Keratinocyte (primary cell): ENCODE measurements around the gene TUBB6. TPM values are rescaled to one million over a fixed set of nuclear protein-coding genes. Genes with fewer than 3 reads are reported as not detected.

Experiments
- DNase-seq: peaks from one replicate; pipeline ENCODE4 v3.0.0-alpha.2; 2011; ENCODE audit warnings: low read depth, missing footprints, low spot score
- FAIRE-seq: peaks from 2 replicates; lab custom pipeline; 2011; peaks lifted over from hg19 to GRCh38; lab: Jason Lieb, UNC
- H2AFZ ChIP-seq: 2 replicates; pipeline ENCODE4 v1.6.0; 2012; ENCODE audit warnings: low read length, control low read depth, inconsistent platforms; ENCODE audit not compliant: control insufficient read depth
- H3K27ac ChIP-seq: 2 replicates; pipeline ENCODE4 v1.5.1; 2011; ENCODE audit warnings: low read length; ENCODE audit not compliant: control insufficient read depth, insufficient read depth
- H3K27me3 ChIP-seq: 3 replicates; pipeline ENCODE4 v1.6.0; 2011; ENCODE audit warnings: low read length; ENCODE audit not compliant: control insufficient read depth, insufficient read depth; ENCODE audit errors: extremely low read depth
- H3K36me3 ChIP-seq, 2 experiments: 2 replicates in 1 of 2; 3 replicates in 1 of 2; pipeline ENCODE4 v1.5.1; 2011; ENCODE audit warnings: low read length in 2 of 2, mild to moderate bottlenecking in 1 of 2; ENCODE audit not compliant: control insufficient read depth in 2 of 2, insufficient read depth in 2 of 2; ENCODE audit errors: extremely low read depth in 1 of 2
- H3K4me1 ChIP-seq: 3 replicates; pipeline ENCODE4 v1.5.1; 2011; ENCODE audit warnings: low read length; ENCODE audit not compliant: control insufficient read depth, insufficient read depth; ENCODE audit errors: extremely low read depth
- H3K4me2 ChIP-seq: 3 replicates; pipeline ENCODE4 v1.6.0; 2011; ENCODE audit warnings: low read depth, low read length; ENCODE audit not compliant: control insufficient read depth, insufficient read depth; ENCODE audit errors: extremely low read depth
- H3K4me3 ChIP-seq, 3 experiments: fragments of 200-600 bp in 1 of 3; sonication (generic) in 1 of 3; 2 replicates in 2 of 3; 3 replicates in 1 of 3; pipeline ENCODE4 v1.5.1; 2011 to 2016; ENCODE audit warnings: low read length in 3 of 3, mild to moderate bottlenecking in 3 of 3, control low read depth in 2 of 3, inconsistent platforms in 1 of 3, low read depth in 1 of 3, mixed read lengths in 1 of 3, mixed run types in 1 of 3, moderate library complexity in 1 of 3; ENCODE audit not compliant: control insufficient read depth in 2 of 3, insufficient read depth in 2 of 3; ENCODE audit errors: extremely low read depth in 1 of 3
- H3K79me2 ChIP-seq: 2 replicates; pipeline ENCODE4 v1.6.0; 2012; ENCODE audit warnings: low read length; ENCODE audit not compliant: control insufficient read depth, insufficient read depth
- H3K9ac ChIP-seq: 3 replicates; pipeline ENCODE4 v1.6.0; 2011; ENCODE audit warnings: low read length; ENCODE audit not compliant: control insufficient read depth, insufficient read depth; ENCODE audit errors: extremely low read depth
- H3K9me1 ChIP-seq: 3 replicates; pipeline ENCODE4 v1.6.0; 2011; ENCODE audit warnings: low read length; ENCODE audit not compliant: control insufficient read depth, insufficient read depth; ENCODE audit errors: extremely low read depth
- H3K9me3 ChIP-seq: 2 replicates; pipeline ENCODE4 v1.5.1; 2012; ENCODE audit warnings: low read depth, low read length; ENCODE audit not compliant: control insufficient read depth
- H4K20me1 ChIP-seq: 3 replicates; pipeline ENCODE4 v1.6.0; 2011; ENCODE audit warnings: low read length; ENCODE audit not compliant: control insufficient read depth, insufficient read depth; ENCODE audit errors: extremely low read depth
- CTCF ChIP-seq, 3 experiments: IDR thresholded peaks in 1 of 3; conservative IDR thresholded peaks in 1 of 3; optimal IDR thresholded peaks in 1 of 3; 2 replicates in 2 of 3; 3 replicates in 1 of 3; pipeline versions ENCODE3 to v1.5.1; 2011; ENCODE audit warnings: low read length in 3 of 3, mild to moderate bottlenecking in 3 of 3, moderate library complexity in 2 of 3, control low read depth in 1 of 3, inconsistent platforms in 1 of 3; ENCODE audit not compliant: insufficient read depth in 2 of 3; ENCODE audit errors: extremely low read depth in 1 of 3
- EZH2 ChIP-seq: IDR thresholded peaks from one replicate; pipeline ENCODE4 v1.6.1; 2012; ENCODE audit warnings: inconsistent platforms, mild to moderate bottlenecking, low read length, moderate library complexity
- dilution Hi-C: fragments of 300-500 bp; cut with MboI; formaldehyde crosslinking; loops from one replicate; pipeline ENCODE4 v1.7.0; 2020; ENCODE audit warnings: low sequenced_read_pairs; ENCODE audit not compliant: extremely low pct_ligation_motif_present
- polyA plus RNA-seq, 5 experiments: library from polyadenylated mRNA; depleted of rRNA in 3 of 5; stranded (reverse) in 3 of 5; stranded (forward) in 1 of 5; unstranded in 1 of 5; fragments of >200 nt; gene quantifications; 1 replicate in 1 of 5; 2 replicates in 3 of 5; 3 replicates in 1 of 5; pipeline versions ENCODE4 v1.2.1 to v1.2.3, GENCODE V29; 2011 to 2012; ENCODE audit warnings: missing spikeins in 2 of 5, low read depth in 1 of 5, low replicate concordance in 1 of 5
- small RNA-seq, 3 experiments: library from RNA; depleted of rRNA; stranded (forward); fragments of <200 nt; gene quantifications; one replicate each; pipeline ENCODE3, GENCODE V24; 2012; ENCODE audit warnings: low read depth in 3 of 3, low replicate concordance in 1 of 3; ENCODE audit not compliant: insufficient read length in 3 of 3

The TUBB6 gene
- polyA plus RNA-seq, 1 donor (not counting 4 experiments of a cell fraction or from before 2014, with no cell fraction given) = 479 TPM

GRCh38 chr18:12374401-12374800, 66.4 kb downstream of the TUBB6 start:
- dilution Hi-C loops = no loop called here
- H3K9me3 ChIP-seq = no peaks in the 10 kb centered on the region
- FAIRE-seq = no peak
- peaks cover 17% of the 10 kb centered on the region for H3K4me1 ChIP-seq
- H2AFZ ChIP-seq = no peak overlapping the region
- peaks cover 5% of the 10 kb centered on the region for H3K9me1 ChIP-seq
- TF ChIP-seq EZH2 (no peak), CTCF (optimal IDR thresholded peaks at IDR 0.05 in 1 of 3, IDR thresholded peaks at IDR 0.05 in 1 of 3, conservative IDR thresholded peaks at IDR 0.05 in 1 of 3; ENCODE audit: extremely low read depth in 1 of 3, insufficient read depth in 2 of 3, low read length in 3 of 3) (no peak)
- H3K4me2 ChIP-seq = peak overlapping the region; percentile 41
- peaks cover 11% of the 10 kb centered on the region for H4K20me1 ChIP-seq
- peaks cover 0 to 18% of the 10 kb centered on the region in 2 experiments for H3K36me3 ChIP-seq
- no peaks in the 10 kb centered on the region for H3K27me3 ChIP-seq
- H3K27ac ChIP-seq = no peak overlapping the region
- no peak overlapping the region for H3K4me3 ChIP-seq
- peaks cover 67% of the 10 kb centered on the region for H3K79me2 ChIP-seq
- DNase-seq = no peak
- H3K9ac ChIP-seq = no peak overlapping the region

Small RNAs within 50 kb of the gene (small RNA-seq; reads per million reads assigned to genes)
- gene RNU6-170P = 0 reads per million in 3 experiments

Other genes starting within 250 kb of the TUBB6 start
- gene ANKRD62, start 214.4 kb upstream of the TUBB6 start, polyA plus RNA-seq = not detected in 3 replicates
- 1.2 to 3.0 TPM (median 1.4 TPM) in 3 replicates for gene CIDEA, start 53.9 kb upstream of the TUBB6 start, polyA plus RNA-seq
- gene AFG3L2, start 69.0 kb downstream of the TUBB6 start, polyA plus RNA-seq = 31.0 to 47.5 TPM (median 42.2 TPM) in 3 replicates
- gene PRELID3A, start 99.7 kb downstream of the TUBB6 start, polyA plus RNA-seq = 5.4 to 7.6 TPM (median 6.8 TPM) in 3 replicates